Measurements from ENCODE around the gene CYP26C1. TPM values are rescaled to one million over a fixed set of nuclear protein-coding genes. Genes with fewer than 3 reads are reported as not detected.

CYP26C1 gene
- total RNA-seq, 4 donors from 2014 or later = 0.19 to 0.34 TPM; not detected in 2

DNA sequence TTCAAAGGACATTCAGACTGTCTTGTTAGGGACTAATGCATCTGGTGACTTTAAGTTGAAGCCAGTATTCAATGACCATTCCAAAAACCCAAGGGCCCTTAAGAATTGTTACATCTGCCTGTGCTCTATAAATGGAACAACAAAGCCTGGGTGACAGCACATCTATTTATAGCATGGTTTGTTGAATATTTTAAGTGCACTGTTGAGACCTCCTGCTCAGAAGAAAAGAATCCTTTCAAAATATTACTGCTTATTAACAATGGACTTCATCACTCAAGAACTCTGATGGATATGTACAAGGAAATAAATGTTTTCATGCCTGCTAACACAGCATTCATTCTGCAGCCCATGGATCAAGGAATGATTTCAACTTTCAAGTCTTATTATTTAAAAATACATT is 33.1 kb upstream of the CYP26C1 start:
- Histone ChIP-seq H3K4me3 (no peak overlapping the region), H3K9me3 (no peaks in the 10 kb centered on the region), H3K27ac (no peak overlapping the region), H3K27me3 (peaks cover 0 to 9% (median 0%) of the 10 kb centered on the region in 4 donors), H3K36me3 (peaks cover 0 to 13% (median 0%) of the 10 kb centered on the region in 3 donors), H3K4me1 (peaks cover 0 to 4% (median 0%) of the 10 kb centered on the region in 3 donors)
- DNase-seq = no peak
- intact Hi-C loops (cut with DNase I) = no loop called here
- TF ChIP-seq POLR2A (IDR thresholded peaks at IDR 0.05) (no peak), CTCF (IDR thresholded peaks at IDR 0.05) (no peak)

DNA sequence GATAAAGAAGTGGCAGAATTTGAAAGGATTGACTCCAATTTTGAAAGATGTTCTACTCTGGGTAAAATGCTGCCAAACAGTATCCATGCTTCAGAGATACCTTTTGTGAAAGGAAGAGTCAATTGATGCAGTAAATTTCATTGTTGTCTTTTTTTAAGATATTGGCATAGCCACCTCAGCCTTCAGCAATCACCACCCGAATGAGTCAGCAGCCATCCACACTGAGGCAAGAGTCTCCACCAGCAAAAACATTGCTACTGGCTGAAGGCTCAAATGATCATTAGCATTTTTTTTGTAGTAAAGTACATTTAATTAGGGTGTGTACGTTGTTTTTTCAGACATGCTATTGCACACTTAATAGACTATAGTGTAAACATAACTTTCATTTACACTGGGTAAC is 31.7 kb upstream of the CYP26C1 start:
- H3K36me3 ChIP-seq = peaks cover 0 to 13% (median 0%) of the 10 kb centered on the region in 3 donors
- H3K4me3 ChIP-seq = no peak overlapping the region
- peaks cover 0 to 4% (median 0%) of the 10 kb centered on the region in 3 donors for H3K4me1 ChIP-seq
- intact Hi-C loops (cut with DNase I) = no loop called here
- TF ChIP-seq POLR2A (IDR thresholded peaks at IDR 0.05) = no peak
- no peak for TF ChIP-seq CTCF (IDR thresholded peaks at IDR 0.05)
- no peak overlapping the region for H3K27ac ChIP-seq
- no peaks in the 10 kb centered on the region for H3K9me3 ChIP-seq
- DNase-seq = no peak
- WGBS, 2 donors = 38 to 56% methylated on average over 2 of the region's 2 CpGs
- H3K27me3 ChIP-seq = peaks cover 0 to 9% (median 0%) of the 10 kb centered on the region in 4 donors

- Histone ChIP-seq H3K27me3 (peaks cover 0 to 9% (median 0%) of the 10 kb centered on the region in 4 donors), H3K4me3 (no peak overlapping the region), H3K36me3 (peaks cover 0 to 13% (median 0%) of the 10 kb centered on the region in 3 donors), H3K9me3 (no peaks in the 10 kb centered on the region), H3K4me1 (peaks cover 0 to 11% (median 4%) of the 10 kb centered on the region in 3 donors), H3K27ac (no peak overlapping the region)
- TF ChIP-seq CTCF (IDR thresholded peaks at IDR 0.05) (no peak), POLR2A (IDR thresholded peaks at IDR 0.05) (no peak)
- intact Hi-C loops (cut with DNase I) = no loop called here
- DNase-seq = no peak
Measured at GRCh38 chr10:93030409-93030808, 30.2 kb upstream of the CYP26C1 start.

GRCh38 chr10:93032105-93032808 is 28.3 kb upstream of the CYP26C1 start:
- intact Hi-C loops (cut with DNase I) = no loop called here
- H3K27me3 ChIP-seq = peaks cover 0 to 11% (median 0%) of the 10 kb centered on the region in 4 donors
- no peaks in the 10 kb centered on the region for H3K9me3 ChIP-seq
- TF ChIP-seq CTCF (IDR thresholded peaks at IDR 0.05) (no peak), POLR2A (IDR thresholded peaks at IDR 0.05) (no peak)
- no peak for DNase-seq
- WGBS, 2 donors = 74 to 89% methylated on average over 3 to 4 of the region's 5 CpGs
- peaks cover 0 to 2% (median 0%) of the 10 kb centered on the region in 3 donors for H3K36me3 ChIP-seq
- H3K27ac ChIP-seq = no peak overlapping the region
- H3K4me1 ChIP-seq = peaks cover 0 to 13% (median 4%) of the 10 kb centered on the region in 3 donors
- no peak overlapping the region for H3K4me3 ChIP-seq

DNA sequence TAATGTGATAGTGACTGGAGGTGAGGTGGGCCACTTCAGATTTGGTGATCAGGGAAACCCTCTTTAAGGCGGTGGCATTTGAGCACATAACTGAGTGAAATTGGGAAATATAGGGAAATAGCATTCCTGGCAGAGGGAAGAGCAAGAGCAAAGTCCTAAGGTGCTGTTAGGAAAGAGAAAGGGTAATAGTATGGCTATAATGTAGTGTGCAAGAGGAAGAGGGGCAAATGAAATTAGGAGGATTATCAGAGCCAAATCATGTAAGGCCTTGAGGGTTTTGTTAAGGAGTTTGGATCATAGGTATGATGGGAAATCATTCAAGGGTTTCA is 27.8 kb upstream of the CYP26C1 start:
- intact Hi-C loops (cut with DNase I) = no loop called here
- H3K27ac ChIP-seq = no peak overlapping the region
- H3K9me3 ChIP-seq = no peaks in the 10 kb centered on the region
- peaks cover 0 to 13% (median 4%) of the 10 kb centered on the region in 3 donors for H3K4me1 ChIP-seq
- H3K27me3 ChIP-seq = peaks cover 0 to 14% (median 0%) of the 10 kb centered on the region in 4 donors
- H3K4me3 ChIP-seq = no peak overlapping the region
- no peak for TF ChIP-seq CTCF (IDR thresholded peaks at IDR 0.05)
- no peak for TF ChIP-seq POLR2A (IDR thresholded peaks at IDR 0.05)
- DNase-seq = no peak
- no peaks in the 10 kb centered on the region for H3K36me3 ChIP-seq
- 86 to 100% methylated on average over 1 of the region's 1 CpG for WGBS, 2 donors
